ENCODE measurements around the gene BLOC1S4.

The BLOC1S4 gene

DNA sequence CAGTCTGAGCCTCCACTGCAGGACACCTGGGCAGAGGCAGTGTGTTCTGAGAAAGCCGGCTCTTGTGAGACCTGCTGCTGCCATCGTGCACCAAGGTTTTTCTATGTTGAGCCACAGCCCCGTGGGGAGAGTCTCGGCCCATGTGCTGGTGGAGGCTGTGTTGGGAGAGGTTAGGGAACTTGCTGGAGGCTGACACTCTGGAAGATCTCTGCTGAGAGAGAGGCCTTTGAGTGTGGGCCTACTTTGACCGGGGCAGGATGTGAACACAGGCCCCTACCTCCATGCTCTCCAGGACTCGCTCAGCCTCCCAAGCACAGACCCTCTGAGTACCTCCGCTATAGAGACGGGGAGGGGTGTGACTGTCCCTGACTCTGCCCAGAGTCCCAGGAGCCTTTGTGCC, 23.6 kb upstream of the BLOC1S4 start:
- no peak for DNase-seq (ENCODE audit: low read depth)

GRCh38 chr4:6692806-6693205, 23.2 kb upstream of the BLOC1S4 start:
- no peak for DNase-seq (ENCODE audit: low read depth)

DNA sequence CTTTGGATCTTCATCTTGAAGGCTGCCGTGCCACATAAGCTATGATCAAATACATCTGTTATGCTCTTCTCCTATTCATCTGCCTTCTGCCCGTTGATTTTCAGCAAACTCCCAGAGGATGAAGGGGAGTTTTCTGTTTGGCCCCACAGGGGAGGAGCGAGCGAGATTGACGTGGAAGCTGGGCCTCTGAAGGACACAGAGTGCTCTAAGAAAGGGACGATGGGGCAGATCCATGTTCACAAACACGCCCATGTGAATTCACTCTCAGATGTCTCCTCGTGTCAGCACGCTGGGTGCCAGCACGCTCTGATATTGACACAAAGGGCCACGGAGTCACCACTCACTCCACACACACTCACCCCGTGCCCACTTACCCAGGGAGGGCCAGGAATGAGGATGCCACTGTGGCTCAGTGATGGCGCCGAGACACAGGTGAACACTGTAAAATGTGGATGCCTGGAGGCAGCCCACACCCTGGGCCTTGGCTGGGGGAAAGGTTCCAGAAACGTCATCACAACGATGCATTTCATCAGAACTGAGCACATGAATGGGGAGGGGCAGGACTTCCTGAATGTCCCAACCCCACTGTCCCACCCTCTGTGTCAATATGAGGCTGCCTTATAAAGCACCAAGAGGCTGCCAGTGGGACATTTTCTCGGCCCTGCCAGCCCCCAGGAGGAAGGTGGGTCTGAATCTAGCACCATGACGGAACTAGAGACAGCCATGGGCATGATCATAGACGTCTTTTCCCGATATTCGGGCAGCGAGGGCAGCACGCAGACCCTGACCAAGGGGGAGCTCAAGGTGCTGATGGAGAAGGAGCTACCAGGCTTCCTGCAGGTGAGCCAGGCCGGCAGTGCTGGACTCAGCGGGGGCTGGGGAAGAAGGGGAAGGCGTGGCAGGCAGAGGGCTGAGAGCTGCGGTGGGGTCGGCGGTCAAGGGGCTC, 22.5 kb upstream of the BLOC1S4 start, which contains the start of gene S100P:
Gene S100P (plus strand): TSS at position 648 of the 946 bp plus-strand sequence. CDS start 55 bp downstream, at position 703.
- DNase-seq (ENCODE audit: low read depth), result no peak

GRCh38 chr4:6694177-6694901, 21.6 kb upstream of the BLOC1S4 start:
- DNase-seq (ENCODE audit: low read depth), result no peak

GRCh38 chr4:6695660-6696610, 20.0 kb upstream of the BLOC1S4 start:
- DNase-seq (ENCODE audit: low read depth), result no peak

- DNase-seq (ENCODE audit: low read depth), result no peak
Measured at GRCh38 chr4:6696611-6697010, 19.4 kb upstream of the BLOC1S4 start.

DNA sequence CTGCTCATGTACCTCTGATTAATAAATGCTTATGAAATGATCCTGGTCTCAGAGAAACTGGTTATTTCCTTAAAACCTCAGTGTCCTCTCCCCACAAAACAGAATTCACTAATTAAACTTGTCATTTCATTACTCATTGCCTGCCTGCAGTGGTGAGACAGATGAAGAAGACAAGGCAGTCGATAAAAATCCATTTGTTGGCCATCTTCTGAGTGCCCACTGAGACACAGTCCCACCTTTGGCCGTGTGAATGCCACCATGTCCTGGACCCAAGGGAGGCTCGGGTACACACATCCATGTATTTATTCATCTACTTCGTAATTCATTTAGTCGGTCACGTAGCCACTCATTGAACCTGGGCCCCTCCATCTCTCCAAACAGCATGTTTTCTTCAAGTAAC, 18.8 kb upstream of the BLOC1S4 start:
- DNase-seq (ENCODE audit: low read depth), result no peak

GRCh38 chr4:6699388-6699787, 16.6 kb upstream of the BLOC1S4 start:
- DNase-seq (ENCODE audit: low read depth), result no peak

DNA sequence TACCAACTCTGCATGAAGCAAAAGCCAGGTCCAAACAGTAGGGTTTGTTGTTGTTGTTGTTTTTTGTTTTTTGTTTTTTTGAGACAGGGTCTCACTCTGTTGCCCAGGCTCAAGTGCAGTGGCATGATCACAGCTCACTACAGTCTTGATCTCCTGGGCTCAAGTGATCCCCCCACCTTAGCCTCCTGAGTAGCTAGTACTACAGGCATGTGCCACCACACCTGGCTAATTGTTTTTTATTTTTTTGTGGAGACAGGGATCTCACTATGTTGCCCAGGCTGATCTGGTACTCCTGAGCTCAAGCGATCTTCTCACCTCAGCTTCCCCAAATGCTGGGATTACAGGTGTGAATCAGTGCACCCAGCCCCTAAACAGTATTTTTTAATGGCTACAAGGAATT, 16.1 kb upstream of the BLOC1S4 start:
- DNase-seq (ENCODE audit: low read depth), result no peak

DNA sequence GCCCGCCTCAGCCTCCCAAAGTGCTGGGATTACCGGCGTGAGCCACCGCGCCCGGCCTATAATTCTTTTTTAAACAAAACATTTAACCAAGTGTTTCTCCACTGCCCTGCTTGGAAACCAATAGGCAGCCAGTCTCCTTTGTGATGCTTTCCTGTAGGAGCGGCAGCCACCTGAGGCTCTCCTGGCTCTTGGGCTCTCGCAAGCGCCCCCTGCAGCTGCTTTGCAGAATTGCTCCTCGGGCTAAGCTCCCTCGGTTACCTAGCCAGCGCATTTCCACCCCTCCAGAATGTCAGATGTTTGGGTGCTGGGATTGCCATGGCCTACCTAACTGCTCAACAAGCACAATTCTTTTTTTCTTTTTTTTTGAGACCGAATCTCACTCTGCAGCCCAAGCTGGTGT, 14.6 kb upstream of the BLOC1S4 start:
- no peak for DNase-seq (ENCODE audit: low read depth)

GRCh38 chr4:6702761-6703160, 13.2 kb upstream of the BLOC1S4 start:
- DNase-seq (ENCODE audit: low read depth), result no peak

GRCh38 chr4:6703786-6704185, 12.2 kb upstream of the BLOC1S4 start:
- no peak for DNase-seq (ENCODE audit: low read depth)

- no peak for DNase-seq (ENCODE audit: low read depth)
Measured at GRCh38 chr4:6705646-6706045, 10.3 kb upstream of the BLOC1S4 start.

- DNase-seq (ENCODE audit: low read depth), result no peak
Measured at GRCh38 chr4:6706173-6706572, 9.8 kb upstream of the BLOC1S4 start.

DNA sequence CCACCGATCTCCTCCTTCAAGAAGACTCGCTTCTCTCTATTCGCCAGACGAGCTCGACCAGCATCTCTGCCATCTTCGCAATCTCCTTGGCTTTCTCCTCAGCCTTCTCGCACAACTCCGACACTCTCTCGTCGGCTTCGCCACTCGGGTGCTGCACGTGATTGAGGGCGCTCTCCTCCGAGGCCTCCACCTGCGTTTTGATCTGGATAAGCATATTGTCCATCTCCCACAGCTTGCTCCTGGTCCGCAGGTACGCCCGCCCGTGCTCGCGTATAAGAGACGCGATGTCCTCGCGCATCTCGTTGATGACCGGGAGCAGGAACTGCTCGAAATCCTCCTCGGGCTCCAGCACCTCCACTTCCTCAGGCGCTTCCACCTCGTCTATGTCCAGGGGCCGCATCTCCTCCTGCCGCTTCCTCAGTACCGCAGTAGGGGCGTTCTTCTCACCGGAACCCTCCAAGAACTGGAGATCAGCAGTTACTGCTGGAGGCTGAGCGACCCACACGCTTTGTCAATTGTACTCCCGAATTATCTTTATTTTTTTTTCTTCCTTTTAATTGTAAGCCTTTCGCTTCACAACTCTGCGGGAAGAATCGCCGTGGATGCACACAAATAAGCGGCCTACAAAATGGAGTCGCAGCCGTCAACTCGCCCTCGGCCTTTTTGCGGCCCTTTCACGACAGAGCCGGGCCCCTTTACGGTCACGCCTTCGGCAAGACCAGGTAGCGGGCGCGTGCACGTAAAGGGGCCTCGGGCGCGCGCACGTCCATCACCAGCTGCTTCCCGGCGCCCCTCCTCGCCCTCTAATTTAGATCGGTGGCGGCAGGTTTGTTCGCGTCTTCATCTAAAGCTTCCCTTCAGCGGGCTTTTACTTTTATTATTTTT, 6.5 kb upstream of the BLOC1S4 start, which contains the start of gene MRFAP1L1:
Gene MRFAP1L1 (minus strand): TSS at position 636 of the 885 bp plus-strand sequence. CDS start 236 bp downstream, at position 400.
- DNase-seq (ENCODE audit: low read depth), result peak; percentile 92

GRCh38 chr4:6710282-6710681, 5.7 kb upstream of the BLOC1S4 start:
- no peak for DNase-seq (ENCODE audit: low read depth)

DNA sequence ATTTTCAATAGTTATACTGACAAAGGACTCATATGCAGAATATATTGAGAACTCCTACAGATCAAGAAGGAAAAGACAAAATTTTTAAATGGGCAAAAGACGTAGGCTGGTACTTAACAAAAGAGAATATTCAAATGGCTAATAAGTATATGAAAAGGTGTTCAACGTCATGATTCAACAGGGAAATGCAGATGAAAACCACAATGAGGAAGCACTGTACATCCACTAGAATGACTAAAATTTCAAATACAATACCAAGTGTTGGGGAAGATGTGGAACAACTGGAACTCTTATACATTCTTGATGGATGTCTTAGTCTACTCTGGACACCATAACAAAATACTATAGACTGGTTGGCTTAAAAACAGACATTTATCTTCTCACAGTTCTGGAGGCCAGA, 5.0 kb upstream of the BLOC1S4 start:
- DNase-seq (ENCODE audit: low read depth), result no peak

- no peak for DNase-seq (ENCODE audit: low read depth)
Measured at GRCh38 chr4:6714954-6715353, 1.0 kb upstream of the BLOC1S4 start.

- DNase-seq (ENCODE audit: low read depth), result no peak
Measured at GRCh38 chr4:6715704-6716017, 313 bp upstream of the BLOC1S4 start.

- no peak for DNase-seq (ENCODE audit: low read depth)
Measured at GRCh38 chr4:6716958-6717655, 1.1 kb downstream of the BLOC1S4 start.

Measured in stimulated activated CD8-positive, alpha-beta memory T cell treated with anti-CD3 and anti-CD28 coated beads, Interleukin-15, amount 100 ng/mL, for 1 hour (primary cell).